ENCODE data around the gene SPAG17. TPM values are rescaled to one million over a fixed set of nuclear protein-coding genes. Genes with fewer than 3 reads are reported as not detected.

Gene SPAG17
- total RNA-seq, 1 donor from 2014 or later = 0.30 TPM

GRCh38 chr1:118143831-118144230 is 41.2 kb downstream of the SPAG17 start:
- peaks cover 40% of the 10 kb centered on the region for H3K4me1 Mint-ChIP-seq (ENCODE audit: low read depth)
- TF ChIP-seq CTCF (IDR thresholded peaks at IDR 0.05) = no peak

GRCh38 chr1:118143121-118143520 is 41.9 kb downstream of the SPAG17 start:
- H3K9me3 Mint-ChIP-seq (ENCODE audit: low read depth) = no peaks in the 10 kb centered on the region
- H3K27me3 Mint-ChIP-seq (ENCODE audit: low read depth) = no peaks in the 10 kb centered on the region
- TF ChIP-seq CTCF (IDR thresholded peaks at IDR 0.05) = no peak
- no peak for DNase-seq (ENCODE audit: low spot score)
- no peaks in the 10 kb centered on the region for H3K36me3 Mint-ChIP-seq (ENCODE audit: low read depth)
- no peak overlapping the region for H3K27ac Mint-ChIP-seq (ENCODE audit: unreplicated experiment)
- H3K4me3 Mint-ChIP-seq (ENCODE audit: unreplicated experiment) = no peak overlapping the region
- H3K4me1 Mint-ChIP-seq (ENCODE audit: low read depth) = peaks cover 36% of the 10 kb centered on the region

More at GRCh38 chr1:118143831-118144230, 41.2 kb downstream of the SPAG17 start:
- no peak for DNase-seq (ENCODE audit: low spot score)
- Mint-ChIP-seq H3K4me3 (ENCODE audit: unreplicated experiment) (no peak overlapping the region), H3K9me3 (ENCODE audit: low read depth) (no peaks in the 10 kb centered on the region), H3K27me3 (ENCODE audit: low read depth) (no peaks in the 10 kb centered on the region), H3K36me3 (ENCODE audit: low read depth) (no peaks in the 10 kb centered on the region), H3K27ac (ENCODE audit: unreplicated experiment) (no peak overlapping the region)

GRCh38 chr1:118142546-118142945 is 42.5 kb downstream of the SPAG17 start:
- H3K4me1 Mint-ChIP-seq (ENCODE audit: low read depth) = peaks cover 34% of the 10 kb centered on the region
- TF ChIP-seq CTCF (IDR thresholded peaks at IDR 0.05) = no peak

GRCh38 chr1:118137900-118138299 is 47.1 kb downstream of the SPAG17 start:
- Mint-ChIP-seq H3K4me3 (ENCODE audit: unreplicated experiment) (no peak overlapping the region), H3K4me1 (ENCODE audit: low read depth) (peaks cover 23% of the 10 kb centered on the region), H3K36me3 (ENCODE audit: low read depth) (no peaks in the 10 kb centered on the region), H3K27ac (ENCODE audit: unreplicated experiment) (no peak overlapping the region), H3K27me3 (ENCODE audit: low read depth) (no peaks in the 10 kb centered on the region), H3K9me3 (ENCODE audit: low read depth) (no peaks in the 10 kb centered on the region)
- no peak for TF ChIP-seq CTCF (IDR thresholded peaks at IDR 0.05)
- no peak for DNase-seq (ENCODE audit: low spot score)

More at GRCh38 chr1:118142546-118142945, 42.5 kb downstream of the SPAG17 start:
- Mint-ChIP-seq H3K27me3 (ENCODE audit: low read depth) (no peaks in the 10 kb centered on the region), H3K4me3 (ENCODE audit: unreplicated experiment) (no peak overlapping the region), H3K27ac (ENCODE audit: unreplicated experiment) (no peak overlapping the region), H3K9me3 (ENCODE audit: low read depth) (no peaks in the 10 kb centered on the region), H3K36me3 (ENCODE audit: low read depth) (no peaks in the 10 kb centered on the region)
- no peak for DNase-seq (ENCODE audit: low spot score)

GRCh38 chr1:118136187-118136941 is 48.7 kb downstream of the SPAG17 start:
- Mint-ChIP-seq H3K4me3 (ENCODE audit: unreplicated experiment) (peak overlapping the region; percentile 21), H3K4me1 (ENCODE audit: low read depth) (peaks cover 23% of the 10 kb centered on the region), H3K27ac (ENCODE audit: unreplicated experiment) (peak overlapping the region; percentile 29), H3K9me3 (ENCODE audit: low read depth) (no peaks in the 10 kb centered on the region), H3K27me3 (ENCODE audit: low read depth) (no peaks in the 10 kb centered on the region), H3K36me3 (ENCODE audit: low read depth) (no peaks in the 10 kb centered on the region)
- no peak for TF ChIP-seq CTCF (IDR thresholded peaks at IDR 0.05)
- no peak for DNase-seq (ENCODE audit: low spot score)

All from chondrocyte (in vitro differentiated cells).